Uterus (tissue), 4 donors: Measurements from ENCODE around the gene PAM16. TPM values are rescaled to one million over a fixed set of nuclear protein-coding genes. Genes with fewer than 3 reads are reported as not detected.

Experiments
- DNase-seq, 2 donors: peaks; one replicate each; pipeline ENCODE4 v3.0.0-alpha.2; 2019 to 2020
- H3K27ac ChIP-seq, 2 donors: fragments of 200-600 bp; sonication (generic); 1 replicate in 1 of 2; 2 replicates in 1 of 2; pipeline ENCODE4 v1.5.1; 2016 to 2018
- H3K27me3 ChIP-seq, 2 donors: fragments of 200-600 bp; sonication (generic); one replicate each; pipeline ENCODE4 v1.5.1; 2018 to 2019; ENCODE audit warnings: control low read depth in 1 of 2
- H3K36me3 ChIP-seq, 2 donors: fragments of 200-600 bp; sonication (generic); one replicate each; pipeline ENCODE4 v1.5.1; 2019; ENCODE audit warnings: control low read depth in 1 of 2
- H3K4me1 ChIP-seq, 2 donors: fragments of 200-600 bp; sonication (generic); one replicate each; pipeline ENCODE4 v1.5.1; 2018 to 2019; ENCODE audit warnings: control low read depth in 1 of 2
- H3K4me3 ChIP-seq, 2 donors: fragments of 200-600 bp; sonication (generic); 1 replicate in 1 of 2; 2 replicates in 1 of 2; pipeline ENCODE4 v1.5.1; 2018 to 2019; ENCODE audit warnings: mild to moderate bottlenecking in 1 of 2
- H3K9me3 ChIP-seq, 2 donors: fragments of 200-600 bp; sonication (generic); one replicate each; pipeline ENCODE4 v1.5.1; 2019; ENCODE audit warnings: control low read depth in 1 of 2
- CTCF ChIP-seq, 4 experiments: fragments of 200-600 bp in 2 of 4; fragments of 450-650 bp in 2 of 4; sonication (generic) in 2 of 4; IDR thresholded peaks; one replicate each; pipeline ENCODE4 v1.5.1; 2016 to 2019; ENCODE audit warnings: antibody characterized with exemption in 4 of 4, mild to moderate bottlenecking in 2 of 4, moderate library complexity in 1 of 4
- POLR2A ChIP-seq, 2 donors: fragments of 450-650 bp; IDR thresholded peaks; one replicate each; pipeline ENCODE4 v1.6.1; 2016; ENCODE audit warnings: antibody characterized with exemption in 2 of 2, mild to moderate bottlenecking in 1 of 2, moderate library complexity in 1 of 2
- intact Hi-C: fragments of 100-400 bp; cut with DNase I; formaldehyde crosslinking; loops from one replicate; pipeline ENCODE4 v1.15.1; 2023; ENCODE audit warnings: low total_unique reads
- total RNA-seq, 4 donors: library from RNA; depleted of rRNA in 3 of 4; stranded (reverse); fragments of >200 nt in 3 of 4; gene quantifications; one replicate each; pipeline versions ENCODE4 v1.1.0 to v1.2.4, GENCODE V29; 2014 to 2023
- donor health status: DM: yes; HTN: yes; CAD: no.

PAM16 gene
- total RNA-seq, 4 donors from 2014 or later: 8.9 to 438 (median 35.3) TPM

GRCh38 chr16:4388271-4389021 is 37.3 kb upstream of the PAM16 start:
- Histone ChIP-seq H3K27me3 (no peaks in the 10 kb centered on the region), H3K36me3 (no peaks in the 10 kb centered on the region), H3K4me3 (no peak overlapping the region), H3K4me1 (peaks cover 6 to 30% of the 10 kb centered on the region in 2 donors), H3K27ac (peak overlapping the region; percentile 68), H3K9me3 (no peaks in the 10 kb centered on the region)
- TF ChIP-seq CTCF (IDR thresholded peaks at IDR 0.05) (no peak), POLR2A (IDR thresholded peaks at IDR 0.05) (no peak)
- peak in 1 of 2 donors; percentile 60 for DNase-seq
- intact Hi-C loops: no loop called here

GRCh38 chr16:4387781-4388180 is 36.7 kb upstream of the PAM16 start:
- H3K9me3 ChIP-seq: no peaks in the 10 kb centered on the region
- H3K27me3 ChIP-seq: no peaks in the 10 kb centered on the region
- peaks cover 6 to 26% of the 10 kb centered on the region in 2 donors for H3K4me1 ChIP-seq
- intact Hi-C loops: no loop called here
- no peak for DNase-seq
- no peaks in the 10 kb centered on the region for H3K36me3 ChIP-seq
- TF ChIP-seq CTCF (IDR thresholded peaks at IDR 0.05) (no peak), POLR2A (IDR thresholded peaks at IDR 0.05) (no peak)
- H3K27ac ChIP-seq: peak overlapping the region; percentile 65 to 68
- no peak overlapping the region for H3K4me3 ChIP-seq

GRCh38 chr16:4386951-4387565 is 35.9 kb upstream of the PAM16 start:
- intact Hi-C loops: no loop called here
- TF ChIP-seq CTCF (IDR thresholded peaks at IDR 0.05): no peak
- TF ChIP-seq POLR2A (IDR thresholded peaks at IDR 0.05): no peak
- DNase-seq: no peak
- Histone ChIP-seq H3K36me3 (no peaks in the 10 kb centered on the region), H3K4me1 (peaks cover under 1 to 20% of the 10 kb centered on the region in 2 donors), H3K9me3 (no peaks in the 10 kb centered on the region), H3K4me3 (no peak overlapping the region), H3K27ac (peak overlapping the region; percentile 65 to 68), H3K27me3 (no peaks in the 10 kb centered on the region)

- Histone ChIP-seq H3K4me1 (peaks cover 0 to 15% of the 10 kb centered on the region in 2 donors), H3K36me3 (no peaks in the 10 kb centered on the region), H3K4me3 (no peak overlapping the region), H3K27ac (peak overlapping the region; percentile 65 to 68), H3K9me3 (no peaks in the 10 kb centered on the region), H3K27me3 (no peaks in the 10 kb centered on the region)
- no peak for DNase-seq
- TF ChIP-seq CTCF (IDR thresholded peaks at IDR 0.05): no peak
- no peak for TF ChIP-seq POLR2A (IDR thresholded peaks at IDR 0.05)
- intact Hi-C loops: no loop called here
Observed at GRCh38 chr16:4386451-4386805, 35.3 kb upstream of the PAM16 start.

GRCh38 chr16:4385789-4386450 is 34.8 kb upstream of the PAM16 start:
- no peaks in the 10 kb centered on the region for H3K9me3 ChIP-seq
- no peak for TF ChIP-seq CTCF (IDR thresholded peaks at IDR 0.05)
- TF ChIP-seq POLR2A (IDR thresholded peaks at IDR 0.05): no peak
- H3K4me1 ChIP-seq: peaks cover 0 to 15% of the 10 kb centered on the region in 2 donors
- DNase-seq: no peak
- H3K4me3 ChIP-seq: no peak overlapping the region
- H3K27ac ChIP-seq: peak overlapping the region; percentile 65 to 68
- H3K36me3 ChIP-seq: no peaks in the 10 kb centered on the region
- intact Hi-C loops: no loop called here
- no peaks in the 10 kb centered on the region for H3K27me3 ChIP-seq
